OCI-LY7 (cell line): ENCODE results near the gene TJAP1. TPM values are rescaled to one million over a fixed set of nuclear protein-coding genes. Genes with fewer than 3 reads are reported as not detected.

Experiments used
- BruUV-seq: library from RNA; stranded (reverse); fragments of 400-500 nt; replicated peaks from 2 replicates; lab custom pipeline; 2021; lab: Mats Ljungman, UMichigan
- CTCF ChIA-PET: fragments of 300-600 bp; sonication (Branson Sonifier 250); formaldehyde crosslinking; loops from one replicate; lab custom pipeline; 2022; ENCODE audit warnings: antibody characterized with exemption; ENCODE audit not compliant: unreplicated experiment; lab: Charles Lee
- POLR2A ChIA-PET: fragments of 300-600 bp; sonication (Branson Sonifier 250); formaldehyde crosslinking; loops from one replicate; lab custom pipeline; 2022; ENCODE audit warnings: antibody characterized with exemption; lab: Charles Lee
- DNase-seq: peaks from one replicate; pipeline ENCODE4 v3.0.0-alpha.2; 2015; ENCODE audit warnings: low spot score
- H2AFZ ChIP-seq: fragments of 200-600 bp; sonication (generic), shearing (Covaris generic); 2 replicates; pipeline ENCODE4 v1.6.1; 2014; ENCODE audit warnings: mild to moderate bottlenecking, antibody characterized with exemption, low read length, moderate library complexity
- H3K27ac ChIP-seq: fragments of 200-600 bp; sonication (generic); 2 replicates; pipeline ENCODE4 v1.5.1; 2014; ENCODE audit warnings: mixed run types, low read depth, mild to moderate bottlenecking, moderate library complexity, low read length, inconsistent platforms; ENCODE audit not compliant: poor library complexity, severe bottlenecking
- H3K36me3 ChIP-seq: fragments of 200-600 bp; sonication (generic); 2 replicates; pipeline ENCODE4 v1.6.1; 2014; ENCODE audit warnings: mild to moderate bottlenecking, antibody characterized with exemption, low read length, moderate library complexity, mixed read lengths; ENCODE audit not compliant: insufficient read depth
- H3K4me1 ChIP-seq: fragments of 200-600 bp; sonication (generic); 2 replicates; pipeline ENCODE4 v1.5.1; 2014; ENCODE audit warnings: mild to moderate bottlenecking, low read length; ENCODE audit not compliant: insufficient read depth, poor library complexity, severe bottlenecking
- H3K4me2 ChIP-seq: fragments of 200-600 bp; sonication (generic); 2 replicates; pipeline ENCODE4 v1.6.1; 2014; ENCODE audit warnings: mild to moderate bottlenecking, low read length
- H3K4me3 ChIP-seq: fragments of 200-600 bp; sonication (generic); 2 replicates; pipeline ENCODE4 v1.5.1; 2014; ENCODE audit warnings: mild to moderate bottlenecking, low read depth, low read length; ENCODE audit not compliant: poor library complexity, severe bottlenecking
- H3K79me2 ChIP-seq: fragments of 200-600 bp; sonication (generic); 2 replicates; pipeline ENCODE4 v1.6.1; 2016; ENCODE audit warnings: low read depth, mild to moderate bottlenecking, low read length, moderate library complexity, mixed read lengths; ENCODE audit not compliant: insufficient read depth
- H3K9me2 ChIP-seq: fragments of 200-600 bp; sonication (generic); 2 replicates; pipeline ENCODE4 v1.6.1; 2016; ENCODE audit warnings: mild to moderate bottlenecking, low read length, mixed read lengths; ENCODE audit not compliant: insufficient read depth
- H3K9me3 ChIP-seq: fragments of 200-600 bp; sonication (generic); 2 replicates; pipeline ENCODE4 v1.6.1; 2014; ENCODE audit warnings: mild to moderate bottlenecking, mixed run types, low read length, mixed read lengths
- H4K20me1 ChIP-seq: fragments of 200-600 bp; sonication (generic); 2 replicates; pipeline ENCODE4 v1.6.1; 2014; ENCODE audit warnings: mild to moderate bottlenecking, antibody characterized with exemption, low read length, moderate library complexity, mixed read lengths; ENCODE audit not compliant: insufficient read depth
- CTCF ChIP-seq: fragments of 200-600 bp; sonication (generic); conservative IDR thresholded peaks from 2 replicates; pipeline ENCODE4 v1.5.1; 2014; ENCODE audit warnings: mild to moderate bottlenecking, antibody characterized with exemption, low read length, moderate library complexity, mixed read lengths
- EZH2phosphoT487 ChIP-seq: fragments of 200-600 bp; sonication (generic); IDR thresholded peaks from 2 replicates; pipeline ENCODE4 v1.6.1; 2018; ENCODE audit warnings: low read depth, borderline replicate concordance, mild to moderate bottlenecking, mixed run types, antibody characterized with exemption, low read length, moderate library complexity, mixed read lengths
- intact Hi-C: fragments of 100-400 bp; cut with micrococcal nuclease; formaldehyde crosslinking; loops from one replicate; pipeline ENCODE4 v1.10.0; 2022; ENCODE audit not compliant: unreplicated experiment
- total RNA-seq, 2 experiments: library from RNA; depleted of rRNA in 1 of 2; stranded (reverse); fragments of >200 nt in 1 of 2; shearing (Covaris generic) in 1 of 2; gene quantifications; 2 replicates each; pipeline ENCODE4 v1.2.3, GENCODE V29; 2014 to 2022

The TJAP1 gene
- total RNA-seq, 2 experiments from 2014 or later, result 16.7 to 34.4 TPM

- H3K27ac ChIP-seq, result no peak overlapping the region
- no peaks in the 10 kb centered on the region for H4K20me1 ChIP-seq
- POLR2A ChIA-PET, result no interaction called here
- H3K4me3 ChIP-seq, result no peak overlapping the region
- no peaks in the 10 kb centered on the region for H3K9me3 ChIP-seq
- H3K9me2 ChIP-seq, result no peaks in the 10 kb centered on the region
- H3K79me2 ChIP-seq, result no peaks in the 10 kb centered on the region
- H3K36me3 ChIP-seq, result peaks cover 21% of the 10 kb centered on the region; the same call in 1 of the 2 replicates
- H3K4me2 ChIP-seq, result no peak overlapping the region
- DNase-seq, result peak; percentile 52
- no peak overlapping the region for H2AFZ ChIP-seq
- intact Hi-C loops, result no loop called here
- TF ChIP-seq CTCF (peak; percentile 80), EZH2phosphoT487 (no peak)
- BruUV-seq, result no TSS peak
- H3K4me1 ChIP-seq, result no peaks in the 10 kb centered on the region
- CTCF ChIA-PET, result no interaction called here
Observed at GRCh38 chr6:43454290-43454695, 23.1 kb upstream of the TJAP1 start.

DNA sequence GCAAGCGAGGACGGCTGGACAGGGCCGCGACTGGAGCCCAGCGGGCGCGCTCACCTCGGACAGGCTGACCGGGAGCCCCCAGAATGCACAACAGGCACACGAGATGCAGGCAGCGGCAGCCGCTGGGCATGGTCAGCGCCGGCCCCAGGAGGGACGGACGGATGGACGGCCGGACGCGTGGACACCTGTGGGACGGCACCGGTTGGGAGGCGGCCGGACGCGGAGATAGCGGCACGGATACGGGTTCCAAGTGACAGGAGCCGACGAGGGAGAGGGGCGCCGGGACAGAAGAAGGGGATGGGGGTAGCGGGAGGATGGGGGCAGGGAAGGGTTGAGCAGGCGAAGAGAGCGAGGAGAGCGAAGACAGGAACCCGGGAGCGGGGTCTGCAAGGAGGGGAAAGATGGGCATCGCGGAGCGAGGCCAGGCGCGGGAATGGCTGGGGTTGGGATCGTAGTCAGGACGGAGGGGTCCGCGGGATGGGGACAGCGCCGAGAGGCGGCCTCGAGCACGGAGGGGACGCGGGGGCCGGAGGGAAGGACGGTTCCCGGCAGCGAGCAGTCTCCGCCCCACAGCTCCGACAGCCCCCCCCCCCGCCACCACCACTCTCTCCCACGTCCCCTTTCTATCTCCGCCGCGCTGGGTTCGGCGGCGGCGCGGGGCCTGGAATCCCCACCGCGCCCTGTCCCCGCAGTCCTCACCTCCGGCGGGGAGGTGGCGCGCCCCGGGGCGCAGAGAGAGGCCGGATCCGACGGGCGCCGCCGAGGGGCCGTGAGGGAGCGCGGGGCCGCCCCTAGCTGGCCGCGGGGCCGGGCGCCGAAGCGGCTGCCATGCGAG is 22.5 kb upstream of the TJAP1 start:
- no peak for DNase-seq
- intact Hi-C loops, result no loop called here

More for the DNA sequence above, 22.5 kb upstream of the TJAP1 start:
- Histone ChIP-seq H3K9me2 (no peaks in the 10 kb centered on the region), H3K9me3 (no peaks in the 10 kb centered on the region), H3K4me1 (no peaks in the 10 kb centered on the region), H2AFZ (no peak overlapping the region), H3K4me3 (no peak overlapping the region), H4K20me1 (no peaks in the 10 kb centered on the region), H3K4me2 (peak overlapping the region; percentile 31; the same call in 1 of the 2 replicates), H3K27ac (no peak overlapping the region), H3K36me3 (peaks cover 15% of the 10 kb centered on the region; the same call in 1 of the 2 replicates), H3K79me2 (no peaks in the 10 kb centered on the region)
- no peak for TF ChIP-seq EZH2phosphoT487
- peak; percentile 61; the same call in 1 of the 2 replicates for TF ChIP-seq CTCF
- BruUV-seq, result no TSS peak
- POLR2A ChIA-PET, result no interaction called here
- CTCF ChIA-PET, result no interaction called here
